K562 (cell line): ENCODE data around the gene CSMD2. TPM values are rescaled to one million over a fixed set of nuclear protein-coding genes. Genes with fewer than 3 reads are reported as not detected.

Source experiments
- ATAC-seq: fragments of 200-7000 bp; cut with Tn5 transposase; 3 replicates; pipeline ENCODE4 v1.9.1; 2020; ENCODE audit warnings: moderate library complexity
- BruUV-seq: library from RNA; stranded (reverse); fragments of 400-500 nt; replicated peaks from 2 replicates; lab custom pipeline; 2021; lab: Mats Ljungman, UMichigan
- CTCF ChIA-PET: fragments of 300-600 bp; formaldehyde crosslinking; extraction: SDS; loops from one replicate; lab custom pipeline; 2021; ENCODE audit warnings: low intra/inter-chr PET ratio; lab: Yijun Ruan, JAX
- POLR2A ChIA-PET: fragments of 300-600, 350-650 bp; sonication (Branson Sonifier 250); formaldehyde crosslinking; extraction: SDS; loops from one replicate; lab custom pipeline; 2021; ENCODE audit warnings: antibody characterized with exemption, inconsistent platforms; lab: Yijun Ruan, JAX
- DNase-seq, 4 experiments: peaks; one replicate each; pipeline versions ENCODE4 v3.0.0 to v3.0.0-alpha.2; 2011 to 2018; ENCODE audit warnings: low spot score in 3 of 4, mixed read lengths in 3 of 4; ENCODE audit errors: extremely low read depth in 1 of 4
- FAIRE-seq: peaks from 2 replicates; lab custom pipeline; 2011; peaks lifted over from hg19 to GRCh38; lab: Jason Lieb, UNC
- H2AFZ ChIP-seq: 2 replicates; pipeline ENCODE4 v1.6.0; 2011; ENCODE audit warnings: low read depth, low read length, control low read depth, inconsistent platforms
- H3K27ac ChIP-seq: fragments of 200-600 bp; 3 replicates; pipeline ENCODE4 v1.8.0; 2011; ENCODE audit warnings: low read depth, mild to moderate bottlenecking, control low read depth, inconsistent platforms, low read length, moderate library complexity, mixed read lengths; ENCODE audit errors: extremely low read depth
- H3K27me3 ChIP-seq, 2 experiments: fragments of 300-600 bp in 1 of 2; 2 replicates in 1 of 2; 3 replicates in 1 of 2; pipeline versions ENCODE4 v1.6.0 to v1.8.0; 2011; ENCODE audit warnings: inconsistent platforms in 2 of 2, low read length in 2 of 2, mild to moderate bottlenecking in 1 of 2, mixed read lengths in 1 of 2, moderate library complexity in 1 of 2; ENCODE audit not compliant: control insufficient read depth in 2 of 2, insufficient read depth in 2 of 2
- H3K36me3 ChIP-seq: fragments of 300-600 bp; 3 replicates; pipeline ENCODE4 v1.8.0; 2011; ENCODE audit warnings: mild to moderate bottlenecking, low read length, inconsistent platforms; ENCODE audit not compliant: control insufficient read depth, insufficient read depth
- H3K4me1 ChIP-seq, 2 experiments: fragments of 200-600 bp in 1 of 2; replicated peaks in 1 of 2; 2 replicates in 1 of 2; 3 replicates in 1 of 2; pipeline versions ENCODE4 v1.5.1 to v1.8.0; 2011; ENCODE audit warnings: inconsistent platforms in 2 of 2, low read length in 2 of 2, mild to moderate bottlenecking in 1 of 2, mixed read lengths in 1 of 2, moderate library complexity in 1 of 2; ENCODE audit not compliant: control insufficient read depth in 2 of 2, insufficient read depth in 2 of 2
- H3K4me2 ChIP-seq: 2 replicates; pipeline ENCODE4 v1.6.1; 2011; ENCODE audit warnings: low read length, control low read depth, inconsistent platforms, mixed read lengths; ENCODE audit not compliant: insufficient read depth
- H3K4me3 ChIP-seq: fragments of 200-600 bp; sonication (generic), shearing (Covaris generic); 2 replicates; pipeline ENCODE4 v1.5.1; 2016; ENCODE audit warnings: control low read depth, inconsistent platforms
- H3K79me2 ChIP-seq: fragments of 200-600 bp; 3 replicates; pipeline ENCODE4 v1.8.0; 2011; ENCODE audit warnings: low read length, inconsistent platforms; ENCODE audit not compliant: control insufficient read depth, insufficient read depth
- H3K9ac ChIP-seq, 2 experiments: 2 replicates each; pipeline versions ENCODE4 v1.6.0 to v1.6.1; 2011; ENCODE audit warnings: low read depth in 2 of 2, low read length in 2 of 2, control low read depth in 1 of 2, inconsistent platforms in 1 of 2, mild to moderate bottlenecking in 1 of 2, mixed read lengths in 1 of 2; ENCODE audit not compliant: insufficient read depth in 1 of 2
- H3K9me1 ChIP-seq: one replicate; pipeline ENCODE4 v1.6.0; 2011; ENCODE audit warnings: inconsistent platforms, mild to moderate bottlenecking, low read length, moderate library complexity; ENCODE audit not compliant: control insufficient read depth, insufficient read depth
- H3K9me3 ChIP-seq: replicated peaks from 2 replicates; pipeline ENCODE4 v1.5.1; 2011; ENCODE audit warnings: low read depth, low read length, inconsistent platforms; ENCODE audit not compliant: control insufficient read depth, insufficient read depth
- H4K20me1 ChIP-seq: replicated peaks from 2 replicates; pipeline ENCODE4 v1.6.1; 2011; ENCODE audit warnings: low read length, inconsistent platforms, mixed read lengths; ENCODE audit not compliant: control insufficient read depth, insufficient read depth
- BCOR ChIP-seq: fragments of 450-650 bp; IDR thresholded peaks from 2 replicates; pipeline ENCODE4 v1.6.1; 2016
- CBX2 ChIP-seq: fragments of 200-600 bp; sonication (generic); IDR thresholded peaks from one replicate; pipeline ENCODE4 v1.6.1; 2012; ENCODE audit warnings: mild to moderate bottlenecking, low read length, inconsistent platforms; ENCODE audit not compliant: insufficient read depth, poor library complexity, severe bottlenecking
- IRF2 ChIP-seq: sonication (generic); formaldehyde crosslinking; IDR thresholded peaks from 2 replicates; pipeline ENCODE4 v1.8.1; 2022; ENCODE audit warnings: mild to moderate bottlenecking, missing genetic modification reagents
- NR2C2 ChIP-seq, 2 experiments: fragments of 200-800 bp in 1 of 2; sonication (Bioruptor generic) in 1 of 2; sonication (generic) in 1 of 2; formaldehyde crosslinking in 1 of 2; IDR thresholded peaks; 2 replicates each; pipeline versions ENCODE4 v1.6.1 to v1.8.0; 2016 to 2022; ENCODE audit warnings: mild to moderate bottlenecking in 1 of 2, missing compliant biosample characterization in 1 of 2, missing genetic modification characterization in 1 of 2, missing genetic modification reagents in 1 of 2
- NR2F6 ChIP-seq: fragments of 450-650 bp; formaldehyde crosslinking; IDR thresholded peaks from 2 replicates; pipeline ENCODE4 v1.4.0; 2020; ENCODE audit warnings: mild to moderate bottlenecking
- PHF20 ChIP-seq: fragments of 450-650 bp; IDR thresholded peaks from 2 replicates; pipeline ENCODE4 v1.6.1; 2018; ENCODE audit not compliant: partially characterized antibody
- PTRF ChIP-seq: fragments of 450-650 bp; IDR thresholded peaks from 2 replicates; pipeline ENCODE4 v1.6.1; 2016; ENCODE audit warnings: mild to moderate bottlenecking, missing genetic modification characterization, missing compliant biosample characterization
- SAP30 ChIP-seq: fragments of 200-600 bp; sonication (generic); IDR thresholded peaks from 2 replicates; pipeline ENCODE4 v1.6.1; 2012; ENCODE audit warnings: borderline replicate concordance, low read depth, mild to moderate bottlenecking, moderate library complexity, low read length, control low read depth, inconsistent platforms; ENCODE audit not compliant: insufficient read depth, poor library complexity, severe bottlenecking
- SMAD2 ChIP-seq: fragments of 150-350 bp; IDR thresholded peaks from 2 replicates; pipeline ENCODE4 v1.6.1; 2014; ENCODE audit warnings: low read depth, mild to moderate bottlenecking, low read length
- TAF7 ChIP-seq: fragments of 450-650 bp; IDR thresholded peaks from 2 replicates; pipeline ENCODE4 v1.6.1; 2016; ENCODE audit warnings: missing genetic modification characterization, missing compliant biosample characterization
- U2AF2 ChIP-seq: fragments of 200-400 bp; formaldehyde crosslinking; optimal IDR thresholded peaks from 2 replicates; pipeline ENCODE3; 2017; ENCODE audit warnings: low read depth, mild to moderate bottlenecking, low read length
- ZBTB1 ChIP-seq: sonication (generic); formaldehyde crosslinking; IDR thresholded peaks from 2 replicates; pipeline ENCODE4 v1.8.1; 2023; ENCODE audit warnings: missing genetic modification reagents, low read depth, mild to moderate bottlenecking, borderline replicate concordance
- ZEB2 ChIP-seq: fragments of 450-650 bp; IDR thresholded peaks from 2 replicates; pipeline ENCODE4 v1.6.1; 2016
- ZNF408 ChIP-seq: fragments of 250-450 bp; sonication (Bioruptor Pico); IDR thresholded peaks from 2 replicates; pipeline ENCODE4 v1.4.0; 2020; ENCODE audit warnings: low read depth, mild to moderate bottlenecking, moderate library complexity
- WGBS: fragments of 100-300 bp; shearing (Covaris generic); methylation state at CpG from one replicate; pipeline ENCODE4 v1.1.6; 2016; ENCODE audit warnings: low coverage, mixed read lengths; ENCODE audit not compliant: insufficient coverage; ENCODE audit errors: missing lambda C conversion rate; 5-methylcytosine and 5-hydroxymethylcytosine counted together
- in situ Hi-C: fragments of 300-500 bp; cut with MboI; formaldehyde crosslinking; loops from 4 replicates; pipeline ENCODE4 v1.15.0; 2018; ENCODE audit warnings: inconsistent platforms, mixed read lengths
- intact Hi-C: fragments of 100-400 bp; cut with micrococcal nuclease; formaldehyde crosslinking; loops from 2 replicates; pipeline ENCODE4 v1.14.2; 2022
- polyA plus RNA-seq, 8 experiments: library from polyadenylated mRNA; depleted of rRNA in 4 of 8; stranded (reverse) in 5 of 8; unstranded in 3 of 8; fragments of >200 nt; fragmentation: Nextera tagmentation in 2 of 8; fragmentation: Illumina TruSeq in 1 of 8; extraction: Ambion mirVana in 2 of 8; extraction: Trizol in 1 of 8; gene quantifications; 2 replicates each; pipeline versions ENCODE4 v1.2.1 to v1.2.3, GENCODE V29; 2011 to 2014; ENCODE audit warnings: inconsistent platforms in 1 of 8, missing spikeins in 1 of 8
- total RNA-seq, 7 experiments: library from RNA; depleted of rRNA in 6 of 7; stranded (reverse); fragments of >200 nt in 6 of 7; fragmentation: Illumina TruSeq in 2 of 7; extraction: Trizol in 2 of 7; gene quantifications; 2 replicates each; pipeline versions ENCODE4 v1.2.1 to v1.2.3, GENCODE V29; 2011 to 2021; ENCODE audit warnings: low replicate concordance in 1 of 7
- TF ChIP-seq, protein P1 (sequence below): sonication (generic); formaldehyde crosslinking; IDR thresholded peaks from 2 replicates; pipeline ENCODE4 v1.8.0; 2022; ENCODE audit warnings: mild to moderate bottlenecking, low read depth, missing genetic modification reagents
- TF ChIP-seq, protein P2 (sequence below): fragments of 250-450 bp; sonication (Bioruptor Pico); IDR thresholded peaks from 2 replicates; pipeline ENCODE4 v1.8.0; 2021; ENCODE audit warnings: borderline replicate concordance, mild to moderate bottlenecking, moderate library complexity; ENCODE audit not compliant: poor library complexity, severe bottlenecking
- TF ChIP-seq, protein P3 (sequence below): fragments of 450-650 bp; IDR thresholded peaks from 2 replicates; pipeline ENCODE4 v1.6.1; 2016; ENCODE audit warnings: borderline replicate concordance
- TF ChIP-seq, protein P4 (sequence below): sonication (generic); formaldehyde crosslinking; IDR thresholded peaks from 2 replicates; pipeline ENCODE4 v1.8.0; 2022; ENCODE audit warnings: mild to moderate bottlenecking, missing genetic modification reagents

CSMD2 gene
- total and polyA plus RNA-seq, 9 of the 15 experiments (the other 6 are each of a cell fraction or from before 2014, with no cell fraction given), result not detected

DNA sequence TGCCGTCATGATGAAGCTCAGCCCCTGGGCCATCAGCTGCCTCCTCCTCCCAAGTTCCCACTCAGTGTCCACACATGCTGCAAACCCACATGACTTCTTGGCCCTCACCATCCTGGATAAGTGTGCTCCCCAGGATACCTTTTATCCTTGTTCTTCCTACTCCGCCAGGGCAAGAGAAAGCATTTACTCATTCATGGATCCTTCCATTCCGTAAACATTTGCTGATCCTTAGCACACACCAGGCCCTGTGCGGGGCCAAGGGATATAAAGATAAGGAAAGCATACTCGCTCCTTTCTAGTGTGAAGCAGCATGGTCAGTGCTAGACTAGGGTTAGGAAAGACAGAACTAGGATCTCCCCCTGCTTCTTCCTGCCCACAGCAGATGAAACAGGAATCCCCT, 423.3 kb downstream of the CSMD2 start:
- Histone ChIP-seq H3K79me2 (no peaks in the 10 kb centered on the region), H3K9me3 (no peaks in the 10 kb centered on the region), H3K27me3 (peaks cover 0 to 9% of the 10 kb centered on the region in 2 experiments; a peak in 2 of 5 replicates), H3K9me1 (no peaks in the 10 kb centered on the region), H3K4me3 (no peak overlapping the region), H3K9ac (no peak overlapping the region), H3K36me3 (no peaks in the 10 kb centered on the region), H2AFZ (no peak overlapping the region), H3K27ac (no peak overlapping the region), H3K4me1 (no peaks in the 10 kb centered on the region), H3K4me2 (no peak overlapping the region), H4K20me1 (no peaks in the 10 kb centered on the region)
- DNase-seq, result no peak
- 0% methylated on average over 5 of the region's 5 CpGs for WGBS
- intact Hi-C loops, result no loop called here
- in situ Hi-C loops, result no loop called here
- no TSS peak for BruUV-seq
- CTCF ChIA-PET, result no interaction called here
- no peak for TF ChIP-seq ZEB2
- no peak for TF ChIP-seq ZNF408 (CRISPR knock-in tag)
- TF ChIP-seq U2AF2, result no peak
- no peak for TF ChIP-seq ZBTB1 (CRISPR knock-in tag)
- no peak for TF ChIP-seq SAP30
- TF ChIP-seq CBX2, result no peak
- TF ChIP-seq, protein P1, sequence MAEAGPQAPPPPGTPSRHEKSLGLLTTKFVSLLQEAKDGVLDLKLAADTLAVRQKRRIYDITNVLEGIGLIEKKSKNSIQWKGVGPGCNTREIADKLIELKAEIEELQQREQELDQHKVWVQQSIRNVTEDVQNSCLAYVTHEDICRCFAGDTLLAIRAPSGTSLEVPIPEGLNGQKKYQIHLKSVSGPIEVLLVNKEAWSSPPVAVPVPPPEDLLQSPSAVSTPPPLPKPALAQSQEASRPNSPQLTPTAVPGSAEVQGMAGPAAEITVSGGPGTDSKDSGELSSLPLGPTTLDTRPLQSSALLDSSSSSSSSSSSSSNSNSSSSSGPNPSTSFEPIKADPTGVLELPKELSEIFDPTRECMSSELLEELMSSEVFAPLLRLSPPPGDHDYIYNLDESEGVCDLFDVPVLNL, result no peak
- TF ChIP-seq TAF7 (tag), result no peak
- TF ChIP-seq, protein P2, sequence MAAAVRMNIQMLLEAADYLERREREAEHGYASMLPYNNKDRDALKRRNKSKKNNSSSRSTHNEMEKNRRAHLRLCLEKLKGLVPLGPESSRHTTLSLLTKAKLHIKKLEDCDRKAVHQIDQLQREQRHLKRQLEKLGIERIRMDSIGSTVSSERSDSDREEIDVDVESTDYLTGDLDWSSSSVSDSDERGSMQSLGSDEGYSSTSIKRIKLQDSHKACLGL (CRISPR knock-in tag), result no peak
- TF ChIP-seq NR2F6 (CRISPR knock-in tag), result no peak
- no peak for TF ChIP-seq IRF2 (CRISPR knock-in tag)
- no peak for TF ChIP-seq SMAD2
- no peak for TF ChIP-seq PHF20
- no peak for TF ChIP-seq NR2C2 (CRISPR knock-in tag; IDR thresholded peaks at IDR 0.05)
- TF ChIP-seq NR2C2 (tag; IDR thresholded peaks at IDR 0.05), result no peak
- TF ChIP-seq BCOR, result no peak
- TF ChIP-seq PTRF (tag), result no peak
- TF ChIP-seq, protein P3, sequence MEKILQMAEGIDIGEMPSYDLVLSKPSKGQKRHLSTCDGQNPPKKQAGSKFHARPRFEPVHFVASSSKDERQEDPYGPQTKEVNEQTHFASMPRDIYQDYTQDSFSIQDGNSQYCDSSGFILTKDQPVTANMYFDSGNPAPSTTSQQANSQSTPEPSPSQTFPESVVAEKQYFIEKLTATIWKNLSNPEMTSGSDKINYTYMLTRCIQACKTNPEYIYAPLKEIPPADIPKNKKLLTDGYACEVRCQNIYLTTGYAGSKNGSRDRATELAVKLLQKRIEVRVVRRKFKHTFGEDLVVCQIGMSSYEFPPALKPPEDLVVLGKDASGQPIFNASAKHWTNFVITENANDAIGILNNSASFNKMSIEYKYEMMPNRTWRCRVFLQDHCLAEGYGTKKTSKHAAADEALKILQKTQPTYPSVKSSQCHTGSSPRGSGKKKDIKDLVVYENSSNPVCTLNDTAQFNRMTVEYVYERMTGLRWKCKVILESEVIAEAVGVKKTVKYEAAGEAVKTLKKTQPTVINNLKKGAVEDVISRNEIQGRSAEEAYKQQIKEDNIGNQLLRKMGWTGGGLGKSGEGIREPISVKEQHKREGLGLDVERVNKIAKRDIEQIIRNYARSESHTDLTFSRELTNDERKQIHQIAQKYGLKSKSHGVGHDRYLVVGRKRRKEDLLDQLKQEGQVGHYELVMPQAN, result no peak
- TF ChIP-seq, protein P4, sequence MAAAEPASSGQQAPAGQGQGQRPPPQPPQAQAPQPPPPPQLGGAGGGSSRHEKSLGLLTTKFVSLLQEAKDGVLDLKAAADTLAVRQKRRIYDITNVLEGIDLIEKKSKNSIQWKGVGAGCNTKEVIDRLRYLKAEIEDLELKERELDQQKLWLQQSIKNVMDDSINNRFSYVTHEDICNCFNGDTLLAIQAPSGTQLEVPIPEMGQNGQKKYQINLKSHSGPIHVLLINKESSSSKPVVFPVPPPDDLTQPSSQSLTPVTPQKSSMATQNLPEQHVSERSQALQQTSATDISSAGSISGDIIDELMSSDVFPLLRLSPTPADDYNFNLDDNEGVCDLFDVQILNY (CRISPR knock-in tag), result no peak
- TF ChIP-seq, all 486 proteins: peak for 0
- ATAC-seq (no peak), FAIRE-seq (no peak)
- POLR2A ChIA-PET, result interaction anchor here (0.7 kb wide), 1 partner anchor 9 kb away, joined by 3 read pairs; no protein-coding TSS in a partner anchor
